SU-DHL-6 (cell line): Measurements from ENCODE around the gene ZDHHC23.

Experiments used
- EZH2phosphoT487 ChIP-seq: fragments of 200-600 bp; sonication (generic), shearing (Covaris generic); conservative IDR thresholded peaks from 2 replicates; pipeline ENCODE4 v1.6.1; 2018; ENCODE audit warnings: mild to moderate bottlenecking, antibody characterized with exemption, low read length, moderate library complexity, mixed read lengths
- TF ChIP-seq, protein P1 (sequence below): fragments of 200-600 bp; sonication (generic); IDR thresholded peaks from one replicate; pipeline ENCODE4 v1.5.1; 2017; ENCODE audit warnings: antibody characterized with exemption, mild to moderate bottlenecking, low read length, moderate library complexity; ENCODE audit not compliant: insufficient read depth, poor library complexity, severe bottlenecking

DNA sequence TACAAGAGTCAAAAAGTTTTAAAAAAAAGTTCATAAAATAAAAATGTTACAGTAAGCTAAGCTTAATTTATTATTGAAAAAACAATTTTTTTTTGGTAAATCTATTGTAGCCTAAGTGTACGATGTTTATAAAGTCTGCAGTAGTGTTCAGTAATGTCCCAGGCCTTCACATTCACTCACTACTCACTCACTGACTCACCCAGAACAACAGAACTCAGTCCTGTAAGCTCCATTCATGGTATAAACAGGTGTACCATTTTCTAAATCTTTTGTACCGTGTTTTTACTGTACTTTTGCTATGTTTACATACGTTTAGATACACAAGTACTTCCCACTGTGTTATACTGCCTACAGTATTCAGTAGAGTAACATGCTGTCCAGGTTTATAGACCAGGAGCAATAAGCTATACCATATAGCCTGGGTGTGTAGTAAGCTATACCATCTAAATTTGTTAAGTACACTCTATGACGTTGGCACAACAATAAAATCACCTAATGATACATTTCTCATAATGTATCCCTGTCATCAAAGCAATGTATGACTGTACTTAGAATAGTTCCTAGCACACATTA lies 41.2 kb upstream of the ZDHHC23 start:
- TF ChIP-seq, protein P1, sequence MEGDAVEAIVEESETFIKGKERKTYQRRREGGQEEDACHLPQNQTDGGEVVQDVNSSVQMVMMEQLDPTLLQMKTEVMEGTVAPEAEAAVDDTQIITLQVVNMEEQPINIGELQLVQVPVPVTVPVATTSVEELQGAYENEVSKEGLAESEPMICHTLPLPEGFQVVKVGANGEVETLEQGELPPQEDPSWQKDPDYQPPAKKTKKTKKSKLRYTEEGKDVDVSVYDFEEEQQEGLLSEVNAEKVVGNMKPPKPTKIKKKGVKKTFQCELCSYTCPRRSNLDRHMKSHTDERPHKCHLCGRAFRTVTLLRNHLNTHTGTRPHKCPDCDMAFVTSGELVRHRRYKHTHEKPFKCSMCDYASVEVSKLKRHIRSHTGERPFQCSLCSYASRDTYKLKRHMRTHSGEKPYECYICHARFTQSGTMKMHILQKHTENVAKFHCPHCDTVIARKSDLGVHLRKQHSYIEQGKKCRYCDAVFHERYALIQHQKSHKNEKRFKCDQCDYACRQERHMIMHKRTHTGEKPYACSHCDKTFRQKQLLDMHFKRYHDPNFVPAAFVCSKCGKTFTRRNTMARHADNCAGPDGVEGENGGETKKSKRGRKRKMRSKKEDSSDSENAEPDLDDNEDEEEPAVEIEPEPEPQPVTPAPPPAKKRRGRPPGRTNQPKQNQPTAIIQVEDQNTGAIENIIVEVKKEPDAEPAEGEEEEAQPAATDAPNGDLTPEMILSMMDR, result no peak
- TF ChIP-seq EZH2phosphoT487, result no peak
